Stomach (tissue), 9 donors: ENCODE measurements around the gene FBRSL1. TPM values are rescaled to one million over a fixed set of nuclear protein-coding genes. Genes with fewer than 3 reads are reported as not detected.
A peak's percentile ranks its signal among the peaks of the same experiment; 100 is the strongest.

Experiments used
- DNase-seq, 2 donors: peaks; one replicate each; pipeline versions ENCODE4 v3.0.0 to v3.0.0-alpha.2; 2013 to 2019
- H3K27ac ChIP-seq, 5 donors: fragments of 200-600 bp in 4 of 5; sonication (generic) in 4 of 5; one replicate each; pipeline ENCODE4 v1.5.1; 2013 to 2019; ENCODE audit warnings: mild to moderate bottlenecking in 1 of 5, moderate library complexity in 1 of 5
- H3K27me3 ChIP-seq, 3 donors: fragments of 200-600 bp; sonication (generic); one replicate each; pipeline ENCODE4 v1.5.1; 2017 to 2019; ENCODE audit warnings: mixed run types in 1 of 3
- H3K36me3 ChIP-seq, 4 donors: fragments of 200-600 bp; sonication (generic); 1 replicate in 3 of 4; 2 replicates in 1 of 4; pipeline ENCODE4 v1.5.1; 2016 to 2019
- H3K4me1 ChIP-seq, 4 donors: fragments of 200-600 bp; sonication (generic); one replicate each; pipeline ENCODE4 v1.5.1; 2016 to 2019
- H3K4me3 ChIP-seq, 4 donors: fragments of 200-600 bp; sonication (generic) in 3 of 4; one replicate each; pipeline ENCODE4 v1.5.1; 2016 to 2019; ENCODE audit warnings: mild to moderate bottlenecking in 1 of 4
- H3K9me3 ChIP-seq, 4 donors: fragments of 200-600 bp; sonication (generic); one replicate each; pipeline ENCODE4 v1.5.1; 2016 to 2019
- EP300 ChIP-seq: sonication (generic); formaldehyde crosslinking; IDR thresholded peaks from one replicate; pipeline ENCODE4 v1.6.1; 2017; ENCODE audit warnings: antibody characterized with exemption
- POLR2A ChIP-seq, 4 donors: fragments of 450-650 bp; IDR thresholded peaks; one replicate each; pipeline ENCODE4 v1.6.1; 2016; ENCODE audit warnings: antibody characterized with exemption in 4 of 4, control low read depth in 2 of 4, mild to moderate bottlenecking in 1 of 4, moderate library complexity in 1 of 4
- POLR2AphosphoS5 ChIP-seq, 3 donors: sonication (generic); formaldehyde crosslinking; IDR thresholded peaks; one replicate each; pipeline ENCODE4 v1.6.1; 2016; ENCODE audit warnings: antibody characterized with exemption in 3 of 3
- WGBS, 5 donors: extraction: QIAGEN DNeasy Blood & Tissue Kit in 3 of 5; methylation state at CpG; one replicate each; pipeline versions ENCODE4 v1.1.5 to v1.1.7; 2013 to 2018; 5-methylcytosine and 5-hydroxymethylcytosine counted together
- intact Hi-C: fragments of 100-400 bp; cut with DNase I; formaldehyde crosslinking; loops from one replicate; pipeline ENCODE4 v1.15.1; 2023; ENCODE audit warnings: low total_unique reads
- polyA plus RNA-seq, 3 donors: library from polyadenylated mRNA; stranded (reverse); fragments of 200-250 nt; gene quantifications; one replicate each; pipeline ENCODE4 v1.2.3, GENCODE V29; 2013
- total RNA-seq, 5 donors: library from RNA; depleted of rRNA; stranded (reverse); fragments of >200 nt; gene quantifications; one replicate each; pipeline versions ENCODE4 v1.1.0 to v1.2.3, GENCODE V29; 2014 to 2016
- TF ChIP-seq, protein P1 (sequence below), 7 experiments: fragments of 450-650 bp in 4 of 7; fragments of 200-600 bp in 3 of 7; sonication (generic) in 3 of 7; IDR thresholded peaks; one replicate each; pipeline ENCODE4 v1.5.1; 2016 to 2019; ENCODE audit warnings: antibody characterized with exemption in 7 of 7, control low read depth in 2 of 7, mild to moderate bottlenecking in 1 of 7
- donor health status: healthy with polysubstance abuse.
- donor health status: Bipolar disorder and iron deficiency.
- donor health status: healthy.

Gene FBRSL1
- total and polyA plus RNA-seq, 8 donors, result 5.3 to 110 (median 15.7) TPM

DNA sequence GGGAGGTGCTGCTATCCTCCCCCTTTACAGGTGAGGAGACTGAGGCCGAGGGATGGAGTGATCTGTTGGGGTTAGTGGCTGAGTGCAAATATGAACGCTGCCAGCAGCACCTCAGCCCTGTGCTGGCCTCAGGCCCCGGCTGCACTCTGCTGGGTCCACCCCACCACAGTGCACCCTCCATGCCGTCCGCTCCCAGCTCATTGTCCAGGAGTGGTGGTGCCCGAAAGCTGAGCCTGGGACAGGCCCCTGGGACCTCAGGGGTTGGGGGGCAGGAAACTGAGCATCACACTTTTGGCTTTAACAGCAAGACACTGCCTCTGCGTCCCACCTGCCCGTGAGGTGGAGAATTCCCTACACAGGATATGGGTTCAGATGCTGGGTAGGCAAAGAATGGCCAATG lies 31.5 kb upstream of the FBRSL1 start:
- Histone ChIP-seq H3K9me3 (no peaks in the 10 kb centered on the region), H3K4me1 (no peaks in the 10 kb centered on the region), H3K27me3 (peaks cover 0 to 70% (median 10%) of the 10 kb centered on the region in 3 donors), H3K4me3 (no peak overlapping the region), H3K27ac (no peak overlapping the region), H3K36me3 (no peaks in the 10 kb centered on the region)
- no peak for DNase-seq
- intact Hi-C loops, result no loop called here
- WGBS, 5 donors, result 66 to 91% (median 89%) methylated on average over 4 to 8 of the region's 8 CpGs
- TF ChIP-seq, protein P1, sequence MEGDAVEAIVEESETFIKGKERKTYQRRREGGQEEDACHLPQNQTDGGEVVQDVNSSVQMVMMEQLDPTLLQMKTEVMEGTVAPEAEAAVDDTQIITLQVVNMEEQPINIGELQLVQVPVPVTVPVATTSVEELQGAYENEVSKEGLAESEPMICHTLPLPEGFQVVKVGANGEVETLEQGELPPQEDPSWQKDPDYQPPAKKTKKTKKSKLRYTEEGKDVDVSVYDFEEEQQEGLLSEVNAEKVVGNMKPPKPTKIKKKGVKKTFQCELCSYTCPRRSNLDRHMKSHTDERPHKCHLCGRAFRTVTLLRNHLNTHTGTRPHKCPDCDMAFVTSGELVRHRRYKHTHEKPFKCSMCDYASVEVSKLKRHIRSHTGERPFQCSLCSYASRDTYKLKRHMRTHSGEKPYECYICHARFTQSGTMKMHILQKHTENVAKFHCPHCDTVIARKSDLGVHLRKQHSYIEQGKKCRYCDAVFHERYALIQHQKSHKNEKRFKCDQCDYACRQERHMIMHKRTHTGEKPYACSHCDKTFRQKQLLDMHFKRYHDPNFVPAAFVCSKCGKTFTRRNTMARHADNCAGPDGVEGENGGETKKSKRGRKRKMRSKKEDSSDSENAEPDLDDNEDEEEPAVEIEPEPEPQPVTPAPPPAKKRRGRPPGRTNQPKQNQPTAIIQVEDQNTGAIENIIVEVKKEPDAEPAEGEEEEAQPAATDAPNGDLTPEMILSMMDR (IDR thresholded peaks at IDR 0.05), result no peak
- TF ChIP-seq POLR2A (IDR thresholded peaks at IDR 0.05) (no peak), POLR2AphosphoS5 (IDR thresholded peaks at IDR 0.05) (no peak), EP300 (no peak)

- intact Hi-C loops, result no loop called here
- Histone ChIP-seq H3K27me3 (peaks cover 0 to 64% (median 10%) of the 10 kb centered on the region in 3 donors), H3K27ac (no peak overlapping the region), H3K36me3 (no peaks in the 10 kb centered on the region), H3K9me3 (no peaks in the 10 kb centered on the region), H3K4me3 (no peak overlapping the region), H3K4me1 (no peaks in the 10 kb centered on the region)
- DNase-seq, result no peak
- 53 to 69% (median 60%) methylated on average over 28 of the region's 28 CpGs for WGBS, 5 donors
- TF ChIP-seq EP300, result no peak
- TF ChIP-seq, protein P1 (IDR thresholded peaks at IDR 0.05), result no peak
- TF ChIP-seq POLR2A (IDR thresholded peaks at IDR 0.05), result no peak
- no peak for TF ChIP-seq POLR2AphosphoS5 (IDR thresholded peaks at IDR 0.05)
Measured at GRCh38 chr12:132458846-132459641, 30.9 kb upstream of the FBRSL1 start.

GRCh38 chr12:132460571-132460970 lies 29.4 kb upstream of the FBRSL1 start:
- intact Hi-C loops, result no loop called here
- peaks cover 0 to 60% (median 10%) of the 10 kb centered on the region in 3 donors for H3K27me3 ChIP-seq
- H3K4me1 ChIP-seq, result no peaks in the 10 kb centered on the region
- DNase-seq, result no peak
- H3K27ac ChIP-seq, result no peak overlapping the region
- no peak overlapping the region for H3K4me3 ChIP-seq
- TF ChIP-seq, protein P1 (IDR thresholded peaks at IDR 0.05), result peak in 2 of 7 experiments; percentile 7 to 10
- TF ChIP-seq POLR2A (IDR thresholded peaks at IDR 0.05), result no peak
- H3K36me3 ChIP-seq, result no peaks in the 10 kb centered on the region
- WGBS, 5 donors, result 74 to 81% (median 80%) methylated on average over 13 of the region's 13 CpGs
- H3K9me3 ChIP-seq, result no peaks in the 10 kb centered on the region

- H3K4me1 ChIP-seq, result no peaks in the 10 kb centered on the region
- H3K27me3 ChIP-seq, result peaks cover 0 to 66% (median 10%) of the 10 kb centered on the region in 3 donors
- DNase-seq, result no peak
- WGBS, 5 donors, result 81 to 89% (median 87%) methylated on average over 8 to 10 of the region's 10 CpGs
- TF ChIP-seq EP300 (no peak), POLR2AphosphoS5 (IDR thresholded peaks at IDR 0.05) (no peak), POLR2A (IDR thresholded peaks at IDR 0.05) (no peak)
- TF ChIP-seq, protein P1 (IDR thresholded peaks at IDR 0.05), result no peak
- intact Hi-C loops, result no loop called here
- no peak overlapping the region for H3K27ac ChIP-seq
- no peaks in the 10 kb centered on the region for H3K9me3 ChIP-seq
- no peak overlapping the region for H3K4me3 ChIP-seq
- no peaks in the 10 kb centered on the region for H3K36me3 ChIP-seq
Measured at GRCh38 chr12:132461526-132461925, 28.4 kb upstream of the FBRSL1 start.
